K562 (cell line): ENCODE measurements around the gene SLMAP.

Experiments used
- MYC ChIP-seq, 2 experiments: fragments of 250-450 bp in 1 of 2; sonication (Bioruptor Pico) in 1 of 2; IDR thresholded peaks; 2 replicates each; pipeline versions ENCODE4 v1.5.1 to v1.6.1; 2012 to 2021; ENCODE audit warnings: low read depth in 2 of 2, borderline replicate concordance in 1 of 2, improper control_type of control experiment in 1 of 2, low read length in 1 of 2, mild to moderate bottlenecking in 1 of 2, moderate library complexity in 1 of 2
- MYNN ChIP-seq, 2 experiments: sonication (generic); formaldehyde crosslinking in 1 of 2; IDR thresholded peaks; 2 replicates each; pipeline versions ENCODE4 v1.5.0 to v1.6.1; 2016 to 2020; ENCODE audit warnings: antibody characterized with exemption in 1 of 2, missing genetic modification reagents in 1 of 2
- NR2F6 ChIP-seq: fragments of 450-650 bp; formaldehyde crosslinking; IDR thresholded peaks from 2 replicates; pipeline ENCODE4 v1.4.0; 2020; ENCODE audit warnings: mild to moderate bottlenecking
- SMARCE1 ChIP-seq: fragments of 450-650 bp; IDR thresholded peaks from 2 replicates; pipeline ENCODE4 v1.7.1; 2016; ENCODE audit warnings: mild to moderate bottlenecking
- TF ChIP-seq, protein P1 (sequence below), 3 experiments: IDR thresholded peaks in 2 of 3; conservative IDR thresholded peaks in 1 of 3; 2 replicates each; pipeline ENCODE4 v1.5.1; 2011 to 2012; ENCODE audit warnings: low read length in 3 of 3, mild to moderate bottlenecking in 3 of 3, control low read depth in 2 of 3, improper control_type of control experiment in 1 of 3, inconsistent platforms in 1 of 3, low read depth in 1 of 3, mixed read lengths in 1 of 3, moderate library complexity in 1 of 3; ENCODE audit not compliant: insufficient read depth in 2 of 3

DNA sequence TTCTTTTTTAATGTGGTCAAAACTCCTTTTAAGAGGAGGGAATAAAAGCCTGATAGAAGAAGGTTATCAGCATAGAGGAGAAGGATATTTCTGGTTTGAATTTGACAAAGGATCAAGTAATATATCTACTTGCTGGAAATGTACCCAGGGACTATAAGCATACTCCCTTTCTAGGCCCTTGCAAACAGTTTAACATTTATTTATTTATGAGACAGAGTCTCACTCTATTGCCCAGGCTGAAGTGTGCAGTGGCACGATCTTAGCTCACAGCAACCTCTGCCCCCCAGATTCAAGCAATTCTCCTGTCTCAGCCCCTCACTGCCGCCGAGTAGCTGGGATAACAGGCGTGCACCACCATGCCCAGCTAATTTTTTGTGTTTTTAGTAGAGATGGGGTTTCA, 71.6 kb downstream of the SLMAP start:
- TF ChIP-seq SMARCE1 (no peak), MYC (IDR thresholded peaks at IDR 0.05; ENCODE audit: low read depth, low read length) (no peak), MYC (CRISPR knock-in tag; IDR thresholded peaks at IDR 0.05; ENCODE audit: borderline replicate concordance, low read depth) (no peak), NR2F6 (no peak), MYNN (IDR thresholded peaks at IDR 0.05) (no peak), MYNN (CRISPR knock-in tag; IDR thresholded peaks at IDR 0.05) (no peak)
- TF ChIP-seq, protein P1, sequence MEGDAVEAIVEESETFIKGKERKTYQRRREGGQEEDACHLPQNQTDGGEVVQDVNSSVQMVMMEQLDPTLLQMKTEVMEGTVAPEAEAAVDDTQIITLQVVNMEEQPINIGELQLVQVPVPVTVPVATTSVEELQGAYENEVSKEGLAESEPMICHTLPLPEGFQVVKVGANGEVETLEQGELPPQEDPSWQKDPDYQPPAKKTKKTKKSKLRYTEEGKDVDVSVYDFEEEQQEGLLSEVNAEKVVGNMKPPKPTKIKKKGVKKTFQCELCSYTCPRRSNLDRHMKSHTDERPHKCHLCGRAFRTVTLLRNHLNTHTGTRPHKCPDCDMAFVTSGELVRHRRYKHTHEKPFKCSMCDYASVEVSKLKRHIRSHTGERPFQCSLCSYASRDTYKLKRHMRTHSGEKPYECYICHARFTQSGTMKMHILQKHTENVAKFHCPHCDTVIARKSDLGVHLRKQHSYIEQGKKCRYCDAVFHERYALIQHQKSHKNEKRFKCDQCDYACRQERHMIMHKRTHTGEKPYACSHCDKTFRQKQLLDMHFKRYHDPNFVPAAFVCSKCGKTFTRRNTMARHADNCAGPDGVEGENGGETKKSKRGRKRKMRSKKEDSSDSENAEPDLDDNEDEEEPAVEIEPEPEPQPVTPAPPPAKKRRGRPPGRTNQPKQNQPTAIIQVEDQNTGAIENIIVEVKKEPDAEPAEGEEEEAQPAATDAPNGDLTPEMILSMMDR (IDR thresholded peaks at IDR 0.05 in 2 of 3, conservative IDR thresholded peaks at IDR 0.05 in 1 of 3; ENCODE audit: insufficient read depth in 2 of 3, low read depth in 1 of 3, low read length in 3 of 3) = no peak
